ENCODE measurements around the gene LTC4S.
A peak's percentile ranks its signal among the peaks of the same experiment; 100 is the strongest.

The LTC4S gene

DNA sequence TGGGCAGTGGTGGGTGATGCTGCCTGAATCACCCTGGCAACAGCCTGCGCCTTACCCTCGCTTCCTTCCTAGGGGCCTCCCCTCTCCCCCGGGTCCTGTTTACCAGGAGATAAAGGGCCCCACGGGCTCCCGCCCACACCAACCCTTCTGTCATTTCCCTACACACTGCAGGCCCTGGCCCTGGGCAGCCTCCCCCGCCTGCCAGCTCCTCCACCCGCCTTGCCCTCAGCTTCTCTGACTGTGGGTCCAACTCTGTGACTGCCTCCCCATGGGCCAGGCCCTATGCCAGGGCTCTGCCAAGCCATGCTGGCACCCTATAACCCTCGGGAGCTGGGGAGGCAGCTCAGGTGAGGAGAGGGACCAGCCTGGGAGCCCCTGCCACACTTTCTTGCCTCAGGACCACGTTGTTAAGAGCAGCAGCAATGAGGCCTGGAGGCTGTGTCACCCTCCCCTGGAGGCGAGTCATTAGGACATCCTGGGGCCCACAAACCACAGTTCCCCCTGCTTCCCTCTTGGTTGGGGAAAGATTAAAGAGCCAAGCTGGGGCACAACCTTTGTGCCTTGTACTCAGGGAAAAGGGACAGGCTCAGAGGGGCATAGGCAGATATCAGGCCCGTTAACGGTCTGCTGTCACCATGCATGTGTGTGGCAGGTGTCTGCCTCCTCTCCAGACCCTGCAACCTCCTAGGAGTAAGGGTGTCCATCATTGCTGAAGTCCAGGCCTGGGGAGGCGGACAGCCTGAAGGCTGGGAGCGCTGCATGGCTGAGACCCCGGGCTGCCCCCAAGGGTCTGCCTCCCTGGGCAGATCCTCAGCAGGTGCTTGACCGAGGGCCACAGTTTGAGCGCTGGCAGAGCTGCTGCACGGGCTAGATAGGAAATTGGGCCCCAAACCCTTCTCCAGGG, 10.1 kb downstream of the LTC4S start:
- no peak overlapping the region for H3K4me3 ChIP-seq (ENCODE audit: low read depth, low read length)
- no peak for DNase-seq (ENCODE audit: low read depth)

DNA sequence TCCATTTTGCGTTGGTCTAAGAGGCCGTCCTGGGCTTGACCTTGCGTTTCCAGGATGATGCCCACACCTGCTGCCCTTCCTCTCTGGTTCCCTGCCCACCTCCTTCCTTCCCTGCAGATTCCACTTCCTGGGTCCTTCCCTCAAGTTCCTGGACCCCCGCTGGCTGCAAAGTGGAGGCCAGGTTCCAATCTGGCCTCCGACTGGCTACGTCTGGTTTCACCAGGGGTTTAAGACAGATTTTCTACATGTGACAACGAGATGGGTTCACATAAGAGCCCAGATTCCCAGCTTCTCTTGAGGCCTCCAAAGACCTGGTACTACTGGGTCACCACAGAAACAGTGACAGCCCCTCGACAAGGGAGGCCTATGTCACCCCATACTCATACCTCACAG, 10.8 kb downstream of the LTC4S start:
- H3K4me3 ChIP-seq (ENCODE audit: low read depth, low read length), result peak overlapping the region; percentile 77
- DNase-seq (ENCODE audit: low read depth), result no peak

DNA sequence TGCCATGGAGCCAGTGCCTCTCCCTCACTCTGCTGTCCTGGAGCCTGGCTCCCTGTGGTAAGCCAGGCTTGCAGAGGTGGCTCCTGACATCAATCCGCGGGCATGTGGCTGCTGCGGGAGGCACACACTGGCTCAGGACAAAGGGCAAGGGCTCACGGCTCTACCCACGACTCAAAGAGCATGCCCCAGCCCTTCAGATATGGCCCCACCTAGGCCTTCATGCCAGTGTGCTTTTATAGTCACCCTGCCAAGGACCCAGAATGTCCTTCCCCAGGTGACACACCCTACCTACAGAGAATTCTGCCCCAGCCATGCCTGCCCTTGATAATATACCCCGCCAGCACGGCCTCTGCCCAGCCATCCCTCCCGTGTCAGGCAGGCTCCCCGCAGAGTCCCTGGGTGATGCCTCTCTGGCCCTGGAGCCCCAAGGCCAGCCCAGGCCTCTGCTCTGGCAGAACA, 11.3 kb downstream of the LTC4S start:
- H3K4me3 ChIP-seq (ENCODE audit: low read depth, low read length), result peak overlapping the region; percentile 77
- no peak for DNase-seq (ENCODE audit: low read depth)

- peak overlapping the region; percentile 77 for H3K4me3 ChIP-seq (ENCODE audit: low read depth, low read length)
- no peak for DNase-seq (ENCODE audit: low read depth)
Observed at GRCh38 chr5:179805529-179806249, 11.9 kb downstream of the LTC4S start.

DNA sequence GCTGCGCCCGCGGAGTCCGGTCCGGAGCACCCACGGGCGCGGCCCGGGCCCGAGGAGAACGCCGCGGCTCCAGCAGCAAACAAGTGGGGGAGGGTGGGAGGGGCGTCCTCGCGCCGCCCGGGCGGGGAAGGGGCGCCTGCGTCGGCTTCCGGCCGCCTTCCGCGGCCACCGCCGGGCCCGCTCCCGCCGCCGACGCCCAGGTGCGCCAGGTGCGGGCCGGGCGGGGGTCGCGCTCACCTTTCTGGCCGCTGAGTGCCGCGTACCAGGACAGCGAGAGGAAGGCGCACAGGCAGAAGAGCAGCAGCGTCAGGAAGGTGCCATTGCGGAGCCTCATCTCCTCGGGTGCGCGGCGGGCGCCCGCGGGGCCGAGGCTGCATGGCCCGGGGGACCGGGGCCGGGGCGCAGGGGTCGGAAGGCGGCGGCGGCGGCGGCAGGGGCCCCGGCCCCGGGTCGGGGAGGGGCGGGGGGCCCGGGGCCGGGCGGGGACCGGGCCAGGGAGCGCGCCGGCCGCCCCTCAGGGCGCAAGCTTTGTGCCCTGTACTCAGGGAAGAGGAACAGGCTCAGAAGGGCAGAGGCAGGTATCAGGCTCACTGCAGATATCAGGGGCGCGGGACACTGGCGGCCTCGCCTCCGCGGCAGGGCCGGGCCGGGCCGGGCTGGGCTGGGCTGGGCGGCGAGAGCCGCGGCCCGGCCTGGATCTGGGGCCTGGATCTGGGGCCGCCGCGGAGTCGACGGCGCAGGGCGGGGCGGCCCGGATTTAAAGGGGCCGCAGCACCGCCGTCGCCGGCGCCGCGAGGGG, 12.7 kb downstream of the LTC4S start, which contains the start of gene MGAT4B:
Gene MGAT4B (minus strand): TSS at position 617 of the 799 bp plus-strand sequence. CDS start 283 bp downstream, at position 334.
- DNase-seq (ENCODE audit: low read depth), result peak; percentile 27
- peak within 1 kb of the TSS; percentile 77 for H3K4me3 ChIP-seq (ENCODE audit: low read depth, low read length)

DNA sequence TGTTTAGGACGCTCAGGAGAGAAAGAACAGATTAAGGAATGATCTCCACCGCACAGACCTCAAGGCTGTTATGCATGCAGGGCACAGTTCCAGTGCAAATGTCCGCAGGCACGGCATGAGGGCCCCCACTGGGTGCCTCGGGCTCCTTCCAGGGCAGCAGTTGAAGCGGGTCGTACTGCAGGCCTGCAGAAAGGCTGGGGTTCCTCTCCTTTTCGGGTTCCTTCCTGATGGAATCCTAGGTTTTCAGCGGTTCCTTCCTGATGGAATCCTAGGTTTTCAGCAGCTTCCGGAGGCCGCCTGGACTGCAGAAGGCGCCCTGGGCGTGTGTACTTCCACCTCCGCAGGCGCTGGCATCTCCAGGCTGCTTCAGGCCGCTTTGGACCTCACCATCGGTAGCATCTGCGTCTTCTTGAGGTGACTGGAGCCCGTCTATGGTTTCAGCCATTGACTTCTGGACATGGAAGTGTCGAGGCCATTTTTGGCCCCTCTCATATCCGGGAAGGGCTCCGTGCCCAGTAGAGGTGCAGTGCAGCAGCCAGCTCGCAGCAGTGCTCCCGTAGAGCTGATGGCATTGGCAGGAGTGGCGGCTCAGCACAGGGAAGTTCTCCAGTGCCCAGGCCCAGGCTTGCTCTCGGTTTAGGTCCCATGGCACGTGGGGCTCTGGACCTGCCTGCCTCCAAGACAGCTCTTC, 18.5 kb downstream of the LTC4S start:
- H3K4me3 ChIP-seq (ENCODE audit: low read depth, low read length), result no peak overlapping the region
- DNase-seq (ENCODE audit: low read depth), result no peak

DNA sequence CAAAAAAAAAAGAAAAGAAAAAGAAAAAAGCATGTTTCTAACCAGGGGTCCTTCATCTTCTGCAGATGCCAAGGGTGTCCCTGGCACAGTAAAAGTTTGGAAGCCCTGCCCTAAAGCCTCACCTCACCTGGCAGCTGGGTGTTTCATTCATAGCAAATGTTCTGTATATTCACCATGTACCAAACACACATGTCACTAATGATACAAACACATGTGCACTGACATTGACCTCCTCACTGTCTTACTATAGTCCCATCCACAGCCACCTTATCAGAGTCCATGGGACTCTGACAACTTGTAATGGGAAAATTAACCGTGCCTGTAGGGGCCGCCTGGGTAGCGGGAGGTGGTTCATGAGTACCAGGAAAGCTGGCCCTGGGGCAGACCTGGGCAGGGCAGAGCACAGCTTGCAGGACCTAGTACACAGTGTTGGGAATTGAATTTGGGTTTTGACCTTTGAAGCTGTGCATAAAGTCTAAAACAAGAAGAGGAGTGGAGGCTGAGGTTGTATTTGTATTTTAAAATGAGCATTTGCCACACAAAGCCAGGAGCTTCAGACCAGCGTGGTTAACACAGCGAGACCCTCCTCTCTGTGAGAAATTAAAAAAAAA, 19.3 kb downstream of the LTC4S start:
- H3K4me3 ChIP-seq (ENCODE audit: low read depth, low read length), result no peak overlapping the region
- no peak for DNase-seq (ENCODE audit: low read depth)

- DNase-seq (ENCODE audit: low read depth), result no peak
- no peak overlapping the region for H3K4me3 ChIP-seq (ENCODE audit: low read depth, low read length)
Observed at GRCh38 chr5:179814090-179814489, 20.3 kb downstream of the LTC4S start.

DNA sequence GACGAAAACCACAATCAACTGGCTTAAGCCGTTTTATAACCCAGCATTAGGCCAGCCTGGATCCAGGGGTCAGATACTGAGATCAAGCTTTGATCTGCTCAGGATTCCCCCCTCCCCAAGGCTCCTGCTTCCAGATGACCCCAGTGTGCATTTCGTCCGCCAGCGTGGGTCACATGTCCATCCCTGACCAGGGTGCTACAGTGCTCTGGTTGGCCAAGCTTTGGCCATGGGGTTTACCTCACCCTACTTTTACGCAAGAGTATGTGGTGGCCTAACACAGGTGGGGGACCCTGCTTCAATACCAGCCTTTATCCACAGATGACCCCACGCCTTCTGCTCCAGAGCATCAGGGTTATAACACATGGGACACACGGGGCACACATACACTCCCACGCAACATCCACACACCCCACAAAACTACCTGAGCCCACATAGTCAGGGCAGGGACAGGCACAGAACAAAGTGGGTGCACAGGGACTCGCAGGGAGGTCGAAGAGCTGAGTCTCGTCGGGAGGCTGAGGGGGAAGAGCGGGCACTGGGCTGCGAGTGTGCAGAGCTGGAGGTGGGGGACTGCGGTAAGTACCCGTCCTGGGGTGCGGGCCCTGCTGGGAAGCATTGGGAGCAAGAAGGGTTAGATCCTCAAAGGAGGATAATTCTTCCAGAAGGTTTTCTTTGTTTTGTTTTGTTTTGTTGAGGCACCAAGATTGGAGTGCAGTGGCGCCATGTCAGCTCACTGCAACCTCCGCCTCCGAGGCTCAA, 21.9 kb downstream of the LTC4S start:
- DNase-seq (ENCODE audit: low read depth), result no peak
- H3K4me3 ChIP-seq (ENCODE audit: low read depth, low read length), result no peak overlapping the region

- DNase-seq (ENCODE audit: low read depth), result no peak
- peak overlapping the region; percentile 41 for H3K4me3 ChIP-seq (ENCODE audit: low read depth, low read length)
Observed at GRCh38 chr5:179816401-179816795, 22.6 kb downstream of the LTC4S start.

DNA sequence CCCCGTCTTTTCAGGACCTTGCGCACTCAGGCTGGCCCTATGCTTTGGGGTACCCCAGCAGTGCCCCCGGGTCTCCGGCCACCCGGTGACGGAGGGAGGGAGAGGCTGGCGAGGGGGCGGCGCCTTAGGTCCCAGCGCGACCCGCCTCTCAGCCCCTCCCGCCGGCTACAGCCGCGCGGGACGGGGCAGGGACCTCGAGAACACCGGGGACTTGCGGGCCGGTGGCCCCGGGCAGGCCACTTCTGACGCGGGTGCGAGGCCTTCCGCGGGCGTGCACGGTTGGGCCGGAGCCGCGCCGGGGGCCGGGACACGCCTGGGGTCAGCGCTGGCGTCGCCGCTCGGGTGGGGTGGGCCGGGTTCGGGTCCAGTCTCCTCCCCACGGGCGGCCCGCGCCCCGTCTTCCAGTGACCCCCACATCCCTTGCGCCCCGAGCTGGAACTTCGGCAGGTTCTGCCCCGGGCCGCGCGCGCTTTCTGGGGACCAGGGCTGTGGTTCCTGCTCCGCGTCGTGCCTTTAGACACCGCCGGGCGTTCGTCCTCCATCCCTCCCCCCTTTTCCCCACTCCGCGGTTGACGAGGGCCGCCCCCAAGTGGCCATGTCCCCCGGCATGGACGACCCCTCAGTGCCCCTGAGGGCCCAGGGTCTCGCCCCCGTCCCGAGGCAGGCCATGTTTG, 23.1 kb downstream of the LTC4S start:
- no peak for DNase-seq (ENCODE audit: low read depth)
- peak overlapping the region; percentile 41 for H3K4me3 ChIP-seq (ENCODE audit: low read depth, low read length)

DNA sequence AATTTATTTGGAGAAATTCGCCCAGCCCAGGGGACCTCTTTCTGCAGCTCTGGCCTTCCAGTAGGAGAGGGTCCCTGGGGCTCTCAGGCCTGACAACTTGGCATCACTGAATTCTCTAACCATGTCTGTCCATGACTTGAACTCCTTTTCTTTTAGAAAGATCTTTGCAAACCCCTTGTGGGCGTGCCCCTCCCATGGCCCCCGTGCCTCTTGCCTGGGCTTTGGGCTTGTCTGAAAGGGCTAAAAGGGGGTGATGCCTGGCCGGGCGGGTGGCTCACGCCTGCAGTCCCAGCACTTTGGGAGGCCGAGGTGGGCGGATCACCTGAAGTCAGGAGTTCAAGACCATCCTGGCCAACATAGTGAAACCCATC, 23.7 kb downstream of the LTC4S start:
- no peak overlapping the region for H3K4me3 ChIP-seq (ENCODE audit: low read depth, low read length)
- no peak for DNase-seq (ENCODE audit: low read depth)

DNA sequence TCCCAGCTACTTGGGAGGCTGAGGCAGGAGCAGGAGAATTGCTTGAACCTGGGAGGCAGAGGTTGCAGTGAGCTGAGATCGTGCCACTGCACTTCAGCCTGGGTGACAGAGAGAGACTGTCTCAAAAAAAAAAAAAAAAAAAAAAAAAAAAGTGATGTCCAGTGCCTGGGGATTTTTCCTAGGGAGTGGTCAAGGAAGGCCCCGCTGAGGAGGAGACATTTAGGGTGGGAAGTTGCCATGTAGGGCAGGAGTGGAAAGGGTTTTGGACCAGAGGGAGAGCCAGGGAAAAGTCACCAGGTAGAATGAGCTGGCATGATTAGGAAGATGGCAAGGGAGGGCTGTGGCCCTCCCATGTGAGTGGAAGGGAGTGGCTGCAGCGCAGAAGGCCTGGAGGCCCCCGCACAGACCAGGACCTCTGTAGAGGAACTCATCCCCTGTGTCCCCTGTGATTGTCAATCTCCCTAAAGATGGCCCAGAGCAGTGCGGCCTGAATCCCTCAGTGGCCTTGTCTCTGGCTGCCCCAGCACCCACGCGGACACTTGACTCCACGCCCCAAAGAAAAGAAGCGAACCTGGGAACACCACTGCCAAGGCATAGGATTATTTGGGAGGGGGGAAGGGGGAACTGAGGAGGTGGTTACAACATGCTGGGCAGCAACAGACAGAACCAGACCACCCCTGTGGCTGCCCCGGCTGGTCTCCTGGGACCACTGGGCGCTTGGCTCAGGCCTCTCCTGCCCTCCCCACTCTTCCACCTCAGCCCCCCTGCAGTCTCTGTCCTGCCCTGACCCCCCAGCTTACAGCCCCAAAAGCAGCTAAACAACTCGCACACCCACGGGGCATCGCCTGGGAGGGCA, 24.3 kb downstream of the LTC4S start:
- H3K4me3 ChIP-seq (ENCODE audit: low read depth, low read length), result no peak overlapping the region
- DNase-seq (ENCODE audit: low read depth), result no peak

DNA sequence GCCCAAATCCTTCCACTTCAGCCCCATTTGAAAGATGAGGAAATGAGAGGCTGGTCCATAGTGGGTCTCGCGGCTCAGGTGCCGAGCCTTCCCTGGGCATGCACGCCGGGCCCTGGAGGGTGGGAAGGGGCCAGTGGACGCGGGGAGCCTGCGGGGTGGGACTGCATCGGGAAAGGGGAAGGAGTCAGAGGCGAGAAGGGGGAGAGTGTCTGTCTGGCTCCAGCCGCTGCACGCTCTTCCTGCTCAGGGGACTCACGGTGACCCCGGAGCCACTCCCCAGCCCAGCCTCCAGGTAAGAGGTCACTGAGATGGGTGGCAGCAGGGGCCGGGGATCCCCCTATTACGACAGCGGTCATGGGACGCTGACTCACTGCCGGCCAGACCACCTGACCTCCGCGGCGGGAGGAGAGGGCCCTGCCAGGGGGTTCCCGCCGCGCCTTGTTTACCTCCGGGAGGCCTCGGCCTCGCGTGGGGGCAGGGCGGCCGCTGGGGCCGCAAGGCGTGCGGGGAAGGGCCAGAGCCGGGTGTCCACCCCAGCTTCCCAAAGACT, 25.0 kb downstream of the LTC4S start:
- H3K4me3 ChIP-seq (ENCODE audit: low read depth, low read length), result peak overlapping the region; percentile 27
- DNase-seq (ENCODE audit: low read depth), result peak; percentile 82

DNA sequence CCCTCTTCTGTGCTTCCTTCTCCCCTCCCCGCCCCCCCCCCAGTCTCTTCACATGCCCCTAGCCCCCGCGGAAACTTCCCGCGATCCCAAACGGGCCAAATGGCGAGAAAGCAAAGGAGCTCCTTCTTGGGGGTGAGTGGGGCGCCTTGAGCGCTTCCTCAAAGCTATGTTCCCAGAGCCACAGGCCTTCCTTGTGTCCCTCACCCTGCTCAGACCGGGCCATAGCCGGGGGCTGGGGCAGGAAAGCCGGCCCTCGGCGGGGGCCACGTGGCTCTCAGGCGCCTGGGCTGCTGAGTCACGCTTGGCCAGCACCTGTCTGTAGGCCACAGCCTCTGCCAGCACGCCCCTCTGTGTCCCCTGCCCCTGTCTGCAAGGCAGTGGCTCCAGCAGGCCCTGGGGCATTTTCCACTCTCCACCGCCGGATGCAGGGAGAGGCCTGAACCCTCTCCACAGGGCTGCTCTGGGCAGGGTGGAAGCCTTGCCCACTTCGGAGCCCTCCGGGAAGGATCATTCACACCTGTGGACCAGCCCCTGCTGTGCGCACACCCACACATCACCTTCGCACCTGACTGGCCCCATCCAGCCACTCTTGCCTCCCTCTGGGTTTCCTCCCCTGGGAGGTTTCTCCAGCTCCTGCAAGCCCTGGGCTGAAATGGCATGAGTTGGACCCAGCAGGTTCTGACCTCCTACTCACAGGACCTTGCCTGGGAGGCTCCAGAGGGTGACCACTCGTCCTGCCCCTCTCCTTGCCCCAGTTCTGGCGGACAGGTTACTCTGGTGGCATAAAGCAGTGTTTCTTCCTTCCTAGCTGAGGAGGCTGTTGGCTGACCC, 25.7 kb downstream of the LTC4S start:
- peak overlapping the region; percentile 27 for H3K4me3 ChIP-seq (ENCODE audit: low read depth, low read length)
- peak; percentile 31 for DNase-seq (ENCODE audit: low read depth)

GRCh38 chr5:179820127-179820482, 26.3 kb downstream of the LTC4S start:
- peak overlapping the region; percentile 97 for H3K4me3 ChIP-seq (ENCODE audit: low read depth, low read length)
- DNase-seq (ENCODE audit: low read depth), result no peak

Measured in skeletal muscle cell (primary cell).